PC-3 (cell line): Measurements from ENCODE around the gene ANTXR1.

Source experiments
- EZH2 ChIP-seq: fragments of 300-600 bp; sonication (generic); IDR thresholded peaks from one replicate; pipeline ENCODE4 v1.6.1; 2017; ENCODE audit warnings: antibody characterized with exemption, mild to moderate bottlenecking, low read length; ENCODE audit not compliant: unreplicated experiment
- TF ChIP-seq, protein P1 (sequence below): fragments of 300-600 bp; sonication (generic); conservative IDR thresholded peaks from 2 replicates; pipeline ENCODE4 v1.5.1; 2017; ENCODE audit warnings: antibody characterized with exemption, low read depth, mild to moderate bottlenecking, low read length

- no peak for TF ChIP-seq EZH2
- TF ChIP-seq, protein P1, sequence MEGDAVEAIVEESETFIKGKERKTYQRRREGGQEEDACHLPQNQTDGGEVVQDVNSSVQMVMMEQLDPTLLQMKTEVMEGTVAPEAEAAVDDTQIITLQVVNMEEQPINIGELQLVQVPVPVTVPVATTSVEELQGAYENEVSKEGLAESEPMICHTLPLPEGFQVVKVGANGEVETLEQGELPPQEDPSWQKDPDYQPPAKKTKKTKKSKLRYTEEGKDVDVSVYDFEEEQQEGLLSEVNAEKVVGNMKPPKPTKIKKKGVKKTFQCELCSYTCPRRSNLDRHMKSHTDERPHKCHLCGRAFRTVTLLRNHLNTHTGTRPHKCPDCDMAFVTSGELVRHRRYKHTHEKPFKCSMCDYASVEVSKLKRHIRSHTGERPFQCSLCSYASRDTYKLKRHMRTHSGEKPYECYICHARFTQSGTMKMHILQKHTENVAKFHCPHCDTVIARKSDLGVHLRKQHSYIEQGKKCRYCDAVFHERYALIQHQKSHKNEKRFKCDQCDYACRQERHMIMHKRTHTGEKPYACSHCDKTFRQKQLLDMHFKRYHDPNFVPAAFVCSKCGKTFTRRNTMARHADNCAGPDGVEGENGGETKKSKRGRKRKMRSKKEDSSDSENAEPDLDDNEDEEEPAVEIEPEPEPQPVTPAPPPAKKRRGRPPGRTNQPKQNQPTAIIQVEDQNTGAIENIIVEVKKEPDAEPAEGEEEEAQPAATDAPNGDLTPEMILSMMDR: no peak
These were observed 40.5 kb downstream of the ANTXR1 start for GRCh38 chr2:69053416-69053965.
